SW480 (cell line): ENCODE results near the gene POLR1E.

Experiments used
- DNase-seq: peaks from one replicate; pipeline ENCODE4 v3.0.0-alpha.2; 2016; ENCODE audit warnings: low spot score

The POLR1E gene

DNA sequence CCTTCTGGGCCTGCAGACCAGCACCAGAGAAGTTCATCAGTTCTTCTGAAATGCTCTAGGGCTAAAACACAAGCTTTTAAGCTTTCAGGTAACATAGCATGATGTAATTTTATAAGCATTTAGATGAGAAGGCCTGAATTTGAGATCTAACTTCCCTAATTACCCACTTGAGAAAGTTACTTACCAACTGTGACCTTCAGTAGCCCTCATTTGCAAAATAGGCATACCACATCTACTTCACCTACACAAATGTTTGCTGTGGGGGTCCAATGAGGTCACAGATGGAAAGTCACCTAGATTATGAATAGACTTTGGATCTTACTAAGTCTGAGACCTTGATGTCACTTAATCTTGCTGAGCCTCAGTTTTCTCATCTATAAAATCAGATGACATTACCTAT lies 53.9 kb downstream of the POLR1E start:
- DNase-seq, result no peak

GRCh38 chr9:37540634-37541033 lies 54.9 kb downstream of the POLR1E start:
- no peak for DNase-seq

- no peak for DNase-seq
Observed at GRCh38 chr9:37541465-37541864, 55.7 kb downstream of the POLR1E start.

GRCh38 chr9:37542488-37542887 lies 56.7 kb downstream of the POLR1E start:
- no peak for DNase-seq

DNA sequence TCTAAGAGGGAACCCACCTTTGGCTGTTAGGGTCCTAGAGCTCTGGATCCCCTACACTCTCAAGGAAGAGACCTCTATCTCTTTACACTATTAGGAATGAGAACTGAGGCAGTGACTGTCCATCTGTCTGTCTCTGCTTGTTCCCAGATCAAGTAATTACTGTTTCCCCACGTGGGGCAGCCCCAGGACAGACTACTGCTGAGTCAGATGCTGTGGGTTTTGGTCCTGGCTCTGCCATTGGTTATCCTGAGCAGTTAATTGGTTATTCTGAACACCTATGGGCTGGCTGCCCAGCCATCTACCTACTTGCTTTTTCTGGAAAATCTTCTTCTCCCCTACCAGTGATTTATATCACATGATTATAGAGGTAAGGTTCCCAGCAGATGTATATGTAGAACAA lies 57.1 kb downstream of the POLR1E start:
- no peak for DNase-seq

DNA sequence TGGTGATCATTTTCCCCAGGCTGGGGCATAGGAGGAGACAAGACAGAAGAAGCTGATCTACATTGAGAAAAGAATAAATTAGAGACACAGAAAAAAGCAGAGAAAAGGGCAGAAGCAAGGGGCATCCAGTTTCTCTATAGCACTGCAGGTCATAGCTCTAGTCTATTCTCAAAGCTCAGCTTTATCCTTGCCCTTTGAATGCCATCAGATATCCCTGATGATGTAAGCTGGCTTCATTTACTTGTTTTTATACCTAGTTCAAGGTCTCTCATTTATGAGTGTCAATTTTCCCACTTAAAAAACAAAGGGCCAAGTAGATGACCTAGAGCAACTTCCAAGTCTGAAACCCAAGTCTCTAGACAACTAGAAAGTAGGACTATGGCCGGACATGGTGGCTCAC lies 57.7 kb downstream of the POLR1E start:
- no peak for DNase-seq

GRCh38 chr9:37547328-37547878 lies 61.7 kb downstream of the POLR1E start:
- no peak for DNase-seq

DNA sequence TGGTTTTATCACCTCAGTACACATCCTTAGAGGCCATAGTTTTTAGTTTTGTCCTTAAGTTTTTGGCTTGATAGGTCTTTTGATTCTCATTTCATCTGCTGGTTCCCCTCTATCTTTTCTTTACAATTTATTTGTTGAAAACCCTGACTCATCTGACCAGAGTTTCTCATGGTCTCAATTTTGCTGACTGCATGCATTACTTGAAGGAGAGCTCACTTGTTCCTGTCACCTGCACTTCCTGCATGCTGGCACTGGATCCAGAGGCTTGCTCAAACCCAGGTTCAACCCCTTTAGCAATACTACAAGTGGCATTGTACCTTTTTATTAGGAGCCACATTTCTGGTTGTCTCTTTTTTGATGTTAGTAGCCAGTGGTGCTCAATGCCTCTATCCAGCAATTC lies 63.8 kb downstream of the POLR1E start:
- no peak for DNase-seq

- DNase-seq, result no peak
Observed at GRCh38 chr9:37550781-37551180, 65.0 kb downstream of the POLR1E start.

- no peak for DNase-seq
Observed at GRCh38 chr9:37551468-37551867, 65.7 kb downstream of the POLR1E start.

DNA sequence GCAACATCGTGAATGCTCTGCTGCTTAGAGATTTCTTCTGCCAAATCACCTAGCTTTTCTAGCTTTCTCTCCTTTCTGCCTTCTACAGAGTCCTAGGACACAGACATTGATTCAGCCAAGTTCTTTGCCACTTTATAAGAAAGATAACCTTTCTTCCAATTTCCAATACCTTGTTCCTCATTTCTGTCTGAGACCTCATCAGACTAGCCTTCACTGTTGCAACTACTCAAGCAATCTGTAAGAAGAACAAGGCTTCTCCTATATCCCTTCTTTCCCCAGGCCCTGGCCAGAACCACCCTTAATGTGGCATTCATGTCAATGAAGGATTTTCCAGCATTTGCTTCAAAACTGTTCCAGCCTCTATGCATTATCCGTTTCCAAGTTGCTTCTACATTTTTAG lies 66.1 kb downstream of the POLR1E start:
- no peak for DNase-seq
